Bronchial epithelial cell (primary cell): ENCODE measurements around the gene WWP2. TPM values are rescaled to one million over a fixed set of nuclear protein-coding genes. Genes with fewer than 3 reads are reported as not detected.

ENCODE experiments used
- DNase-seq: peaks from one replicate; pipeline ENCODE4 v3.0.0-alpha.2; 2010; ENCODE audit warnings: low read depth
- FAIRE-seq: peaks from 2 replicates; lab custom pipeline; 2011; peaks lifted over from hg19 to GRCh38; lab: Jason Lieb, UNC
- H3K27me3 ChIP-seq: 2 replicates; pipeline ENCODE4 v1.5.1; 2011; ENCODE audit warnings: low read length; ENCODE audit not compliant: control insufficient read depth, insufficient read depth
- H3K36me3 ChIP-seq: 2 replicates; pipeline ENCODE4 v1.5.1; 2011; ENCODE audit warnings: low read length; ENCODE audit not compliant: control insufficient read depth, insufficient read depth
- H3K4me3 ChIP-seq: 2 replicates; pipeline ENCODE4 v1.5.1; 2011; ENCODE audit warnings: mild to moderate bottlenecking, low read depth, low read length, control low read depth
- total RNA-seq: library from RNA; depleted of rRNA; stranded (reverse); fragments of >200 nt; gene quantifications from 2 replicates; pipeline ENCODE4 v1.2.1, GENCODE V29; 2014
- TF ChIP-seq, protein P1 (sequence below): IDR thresholded peaks from 2 replicates; pipeline ENCODE4 v1.5.1; 2011; ENCODE audit warnings: mild to moderate bottlenecking, moderate library complexity, low read length, control low read depth, inconsistent platforms; ENCODE audit not compliant: insufficient read depth, severe bottlenecking

Gene WWP2
- total RNA-seq, 1 donor from 2014 or later: 15.0 TPM

- Histone ChIP-seq H3K4me3 (no peak overlapping the region), H3K27me3 (no peaks in the 10 kb centered on the region), H3K36me3 (peaks cover 7% of the 10 kb centered on the region)
- no peak for DNase-seq
- no peak for FAIRE-seq
- TF ChIP-seq, protein P1, sequence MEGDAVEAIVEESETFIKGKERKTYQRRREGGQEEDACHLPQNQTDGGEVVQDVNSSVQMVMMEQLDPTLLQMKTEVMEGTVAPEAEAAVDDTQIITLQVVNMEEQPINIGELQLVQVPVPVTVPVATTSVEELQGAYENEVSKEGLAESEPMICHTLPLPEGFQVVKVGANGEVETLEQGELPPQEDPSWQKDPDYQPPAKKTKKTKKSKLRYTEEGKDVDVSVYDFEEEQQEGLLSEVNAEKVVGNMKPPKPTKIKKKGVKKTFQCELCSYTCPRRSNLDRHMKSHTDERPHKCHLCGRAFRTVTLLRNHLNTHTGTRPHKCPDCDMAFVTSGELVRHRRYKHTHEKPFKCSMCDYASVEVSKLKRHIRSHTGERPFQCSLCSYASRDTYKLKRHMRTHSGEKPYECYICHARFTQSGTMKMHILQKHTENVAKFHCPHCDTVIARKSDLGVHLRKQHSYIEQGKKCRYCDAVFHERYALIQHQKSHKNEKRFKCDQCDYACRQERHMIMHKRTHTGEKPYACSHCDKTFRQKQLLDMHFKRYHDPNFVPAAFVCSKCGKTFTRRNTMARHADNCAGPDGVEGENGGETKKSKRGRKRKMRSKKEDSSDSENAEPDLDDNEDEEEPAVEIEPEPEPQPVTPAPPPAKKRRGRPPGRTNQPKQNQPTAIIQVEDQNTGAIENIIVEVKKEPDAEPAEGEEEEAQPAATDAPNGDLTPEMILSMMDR: no peak
These were observed 128.8 kb downstream of the WWP2 start for GRCh38 chr16:69890892-69891282.

GRCh38 chr16:69892378-69892777 is 130.2 kb downstream of the WWP2 start:
- no peak overlapping the region for H3K4me3 ChIP-seq
- no peak for FAIRE-seq
- DNase-seq: no peak
- H3K27me3 ChIP-seq: no peaks in the 10 kb centered on the region
- H3K36me3 ChIP-seq: peaks cover 7% of the 10 kb centered on the region
- TF ChIP-seq, protein P1: no peak

DNA sequence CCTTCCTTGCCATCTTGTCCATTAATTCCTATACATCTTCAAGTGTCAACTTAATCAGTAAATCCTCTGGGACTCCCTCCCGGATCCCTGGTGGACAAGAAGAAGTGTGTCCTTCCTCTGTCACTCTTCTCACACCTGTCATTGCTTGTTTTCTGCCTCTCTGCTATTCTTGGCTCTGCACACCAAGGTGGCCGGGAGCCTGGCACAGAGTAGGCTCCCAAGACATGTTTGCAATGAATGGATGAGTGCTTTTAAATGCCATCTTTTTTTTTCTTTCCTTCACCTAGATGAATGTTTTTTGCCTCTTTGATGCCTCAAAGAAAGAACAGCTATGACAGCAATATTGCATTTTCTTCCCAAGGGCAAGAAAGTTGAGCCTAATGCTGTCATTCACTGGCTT is 131.0 kb downstream of the WWP2 start:
- DNase-seq (no peak), FAIRE-seq (no peak)
- TF ChIP-seq, protein P1: no peak
- H3K27me3 ChIP-seq: no peaks in the 10 kb centered on the region
- H3K36me3 ChIP-seq: peaks cover 5% of the 10 kb centered on the region
- H3K4me3 ChIP-seq: no peak overlapping the region

DNA sequence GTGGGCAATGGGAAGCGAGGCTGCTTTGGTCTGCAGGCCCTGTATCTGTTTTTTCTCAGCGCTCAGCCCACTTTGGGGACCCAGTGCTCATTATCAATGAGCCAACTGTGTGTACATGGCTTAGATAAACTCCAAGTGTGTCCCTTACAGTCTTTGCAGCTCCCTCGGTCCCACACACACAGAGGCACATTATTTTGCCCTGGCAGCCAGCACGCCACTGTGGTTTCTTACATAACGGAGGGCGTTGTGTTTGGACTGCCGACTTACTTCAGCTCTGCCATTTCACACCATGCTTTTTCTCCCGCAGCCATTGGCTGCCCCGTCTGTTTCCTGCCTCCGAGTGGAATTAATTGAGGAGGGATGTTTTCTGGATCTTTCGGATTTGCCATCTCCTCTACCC is 132.5 kb downstream of the WWP2 start:
- Histone ChIP-seq H3K4me3 (no peak overlapping the region), H3K36me3 (no peaks in the 10 kb centered on the region), H3K27me3 (no peaks in the 10 kb centered on the region)
- DNase-seq: no peak
- TF ChIP-seq, protein P1: no peak
- no peak for FAIRE-seq

GRCh38 chr16:69903865-69904415 is 141.8 kb downstream of the WWP2 start:
- no peak for FAIRE-seq
- Histone ChIP-seq H3K27me3 (no peaks in the 10 kb centered on the region), H3K36me3 (no peaks in the 10 kb centered on the region), H3K4me3 (no peak overlapping the region)
- TF ChIP-seq, protein P1: no peak
- DNase-seq: no peak
